ENCODE measurements around the gene XXYLT1.

Gene XXYLT1

DNA sequence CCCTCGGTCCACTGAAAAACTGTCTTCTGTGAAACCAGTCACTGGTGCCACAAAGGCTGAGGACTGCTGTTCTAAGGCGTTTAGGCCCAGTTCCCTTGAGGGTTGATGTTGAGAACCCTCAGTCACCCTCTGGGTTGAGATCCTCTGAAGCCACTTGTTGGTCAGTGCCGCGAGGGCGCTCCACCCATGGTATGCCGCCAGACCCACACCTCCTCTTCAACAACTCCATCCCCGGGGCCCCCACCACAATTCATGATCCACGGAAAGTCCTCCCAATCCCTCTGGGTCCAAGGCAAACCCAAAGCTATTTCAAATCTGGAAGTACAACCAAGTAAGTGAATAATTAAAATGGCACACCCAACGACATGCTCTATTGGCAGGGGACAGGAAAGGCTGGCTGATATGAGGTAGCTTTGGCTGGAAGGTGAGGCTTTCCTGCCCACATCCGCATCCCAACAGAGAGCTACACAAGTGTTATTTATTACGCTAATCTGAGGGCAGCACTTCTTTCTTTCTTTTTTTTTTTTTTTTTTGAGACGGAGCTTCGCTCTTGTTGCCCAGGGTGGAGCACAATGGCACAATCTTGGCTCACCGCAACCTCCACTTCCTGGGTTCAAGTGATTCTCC, 58.1 kb downstream of the XXYLT1 start:
- Histone ChIP-seq H3K27ac (ENCODE audit: low read length) (no peak overlapping the region), H3K36me3 (ENCODE audit: control insufficient read depth in 2 of 2, insufficient read depth in 2 of 2, low read length in 2 of 2) (no peaks in the 10 kb centered on the region)

GRCh38 chr3:195212033-195212748, 58.8 kb downstream of the XXYLT1 start:
- Histone ChIP-seq H3K9me3 (ENCODE audit: control insufficient read depth in 2 of 2, low read length in 2 of 2) (no peaks in the 10 kb centered on the region), H3K27me3 (ENCODE audit: control insufficient read depth in 1 of 2, insufficient read depth in 2 of 2, low read length in 2 of 2) (no peaks in the 10 kb centered on the region), H3K27ac (ENCODE audit: low read length) (no peak overlapping the region), H3K9ac (ENCODE audit: low read length in 2 of 2) (no peak overlapping the region), H3K4me3 (ENCODE audit: low read length in 2 of 2) (no peak overlapping the region), H3K36me3 (ENCODE audit: control insufficient read depth in 2 of 2, insufficient read depth in 2 of 2, low read length in 2 of 2) (no peaks in the 10 kb centered on the region), H3K4me1 (ENCODE audit: control insufficient read depth, insufficient read depth, low read length) (peaks cover 31% of the 10 kb centered on the region)

More for the DNA sequence above, 58.1 kb downstream of the XXYLT1 start:
- Histone ChIP-seq H3K27me3 (ENCODE audit: control insufficient read depth in 1 of 2, insufficient read depth in 2 of 2, low read length in 2 of 2) (no peaks in the 10 kb centered on the region), H3K4me1 (ENCODE audit: control insufficient read depth, insufficient read depth, low read length) (peaks cover 26% of the 10 kb centered on the region), H3K4me3 (ENCODE audit: low read length in 2 of 2) (no peak overlapping the region), H3K9ac (ENCODE audit: low read length in 2 of 2) (no peak overlapping the region), H3K9me3 (ENCODE audit: control insufficient read depth in 2 of 2, low read length in 2 of 2) (no peaks in the 10 kb centered on the region)

DNA sequence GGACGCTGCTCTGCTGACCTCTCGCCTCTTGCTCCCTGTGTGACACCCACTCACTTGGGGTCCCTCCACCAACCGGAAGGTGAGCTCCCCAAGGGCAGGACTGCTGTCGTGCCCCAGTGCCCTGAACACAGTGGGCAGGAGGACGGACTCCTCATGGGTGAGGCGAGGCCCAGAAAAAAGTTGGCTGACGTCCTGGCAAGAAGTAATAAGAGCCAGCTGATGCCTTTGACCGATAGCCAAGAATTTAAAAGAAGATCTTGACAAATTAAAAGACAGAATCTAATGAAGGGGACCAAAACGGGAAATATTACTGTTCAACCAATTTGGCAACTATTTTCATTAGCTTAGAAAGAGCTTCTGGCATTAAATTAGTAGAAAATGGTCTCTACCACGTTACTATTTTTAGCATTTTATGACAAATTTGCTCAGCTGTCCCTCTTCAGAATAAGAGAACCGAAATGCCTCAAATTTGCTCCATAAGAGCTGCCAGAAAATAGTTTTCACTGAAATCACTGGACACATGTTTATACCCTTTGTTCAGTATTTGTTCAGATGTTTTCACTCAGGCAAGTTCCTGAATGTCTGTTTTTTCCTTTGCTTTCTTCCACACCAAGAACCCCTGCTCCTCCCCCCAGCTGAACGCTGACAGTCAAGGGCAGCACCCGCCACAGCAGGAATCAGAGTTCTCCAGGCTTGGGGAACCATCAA, 60.5 kb downstream of the XXYLT1 start:
- peaks cover 38% of the 10 kb centered on the region for H3K4me1 ChIP-seq (ENCODE audit: control insufficient read depth, insufficient read depth, low read length)
- peak overlapping the region; percentile 10 to 63 for H3K4me3 ChIP-seq (ENCODE audit: low read length in 2 of 2)
- H3K27me3 ChIP-seq (ENCODE audit: control insufficient read depth in 1 of 2, insufficient read depth in 2 of 2, low read length in 2 of 2), result no peaks in the 10 kb centered on the region
- peak overlapping the region; percentile 84 for H3K27ac ChIP-seq (ENCODE audit: low read length)
- H3K9ac ChIP-seq (ENCODE audit: low read length in 2 of 2), result peak overlapping the region; percentile 51 to 58
- no peaks in the 10 kb centered on the region for H3K9me3 ChIP-seq (ENCODE audit: control insufficient read depth in 2 of 2, low read length in 2 of 2)
- no peaks in the 10 kb centered on the region for H3K36me3 ChIP-seq (ENCODE audit: control insufficient read depth in 2 of 2, insufficient read depth in 2 of 2, low read length in 2 of 2)

GRCh38 chr3:195209847-195210265, 61.1 kb downstream of the XXYLT1 start:
- Histone ChIP-seq H3K9me3 (ENCODE audit: control insufficient read depth in 2 of 2, low read length in 2 of 2) (no peaks in the 10 kb centered on the region), H3K36me3 (ENCODE audit: control insufficient read depth in 2 of 2, insufficient read depth in 2 of 2, low read length in 2 of 2) (no peaks in the 10 kb centered on the region), H3K4me3 (ENCODE audit: low read length in 2 of 2) (peak overlapping the region; percentile 10 to 63), H3K9ac (ENCODE audit: low read length in 2 of 2) (peak overlapping the region; percentile 58 to 68), H3K4me1 (ENCODE audit: control insufficient read depth, insufficient read depth, low read length) (peaks cover 41% of the 10 kb centered on the region), H3K27me3 (ENCODE audit: control insufficient read depth in 1 of 2, insufficient read depth in 2 of 2, low read length in 2 of 2) (no peaks in the 10 kb centered on the region), H3K27ac (ENCODE audit: low read length) (peak overlapping the region; percentile 84)

DNA sequence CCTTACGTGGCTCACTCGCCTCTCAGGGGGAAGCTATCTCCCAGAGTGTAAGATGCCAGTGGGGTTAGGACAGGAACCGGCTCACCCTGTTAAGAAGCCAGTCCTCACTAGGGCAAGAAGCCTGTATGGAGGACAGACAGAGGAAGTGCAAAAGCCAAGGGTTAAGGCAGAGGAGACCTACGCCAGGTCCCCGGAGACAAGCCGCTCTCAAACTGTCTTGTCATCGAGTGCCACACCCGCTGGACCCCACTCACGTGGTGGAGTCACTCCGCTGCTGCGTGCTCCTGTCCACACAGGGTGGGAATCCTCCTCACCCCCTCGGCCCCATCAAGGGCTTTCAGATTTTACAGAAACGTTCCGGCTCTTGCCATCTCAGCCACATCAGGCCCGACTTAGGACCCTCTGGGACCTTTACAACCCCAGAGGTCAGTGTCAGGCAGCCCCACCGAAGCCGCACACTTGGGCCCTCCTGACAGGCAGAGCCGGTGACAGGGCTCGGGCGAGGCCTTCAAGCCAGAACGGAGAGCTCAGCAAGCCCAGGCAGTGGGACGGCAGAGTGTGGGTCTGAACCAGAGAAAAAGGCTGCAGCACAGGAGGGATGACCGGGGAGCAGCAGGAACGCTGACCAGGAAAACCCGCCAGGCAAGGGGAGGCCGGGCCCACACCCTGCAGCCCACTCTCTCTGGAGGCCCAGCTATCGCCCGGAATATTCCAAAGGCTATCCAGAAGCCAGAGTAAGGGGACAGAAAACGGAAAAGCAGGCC, 61.7 kb downstream of the XXYLT1 start:
- no peaks in the 10 kb centered on the region for H3K36me3 ChIP-seq (ENCODE audit: control insufficient read depth in 2 of 2, insufficient read depth in 2 of 2, low read length in 2 of 2)
- H3K4me3 ChIP-seq (ENCODE audit: low read length in 2 of 2), result peak overlapping the region; percentile 10 to 63
- H3K9ac ChIP-seq (ENCODE audit: low read length in 2 of 2), result peak overlapping the region; percentile 58 to 68
- peak overlapping the region; percentile 84 for H3K27ac ChIP-seq (ENCODE audit: low read length)
- peaks cover 47% of the 10 kb centered on the region for H3K4me1 ChIP-seq (ENCODE audit: control insufficient read depth, insufficient read depth, low read length)
- no peaks in the 10 kb centered on the region for H3K27me3 ChIP-seq (ENCODE audit: control insufficient read depth in 1 of 2, insufficient read depth in 2 of 2, low read length in 2 of 2)
- H3K9me3 ChIP-seq (ENCODE audit: control insufficient read depth in 2 of 2, low read length in 2 of 2), result no peaks in the 10 kb centered on the region

GRCh38 chr3:195208631-195209030, 62.3 kb downstream of the XXYLT1 start:
- Histone ChIP-seq H3K4me1 (ENCODE audit: control insufficient read depth, insufficient read depth, low read length) (peaks cover 51% of the 10 kb centered on the region), H3K9ac (ENCODE audit: low read length in 2 of 2) (peak overlapping the region; percentile 58 to 68), H3K9me3 (ENCODE audit: control insufficient read depth in 2 of 2, low read length in 2 of 2) (no peaks in the 10 kb centered on the region), H3K36me3 (ENCODE audit: control insufficient read depth in 2 of 2, insufficient read depth in 2 of 2, low read length in 2 of 2) (no peaks in the 10 kb centered on the region), H3K27me3 (ENCODE audit: control insufficient read depth in 1 of 2, insufficient read depth in 2 of 2, low read length in 2 of 2) (no peaks in the 10 kb centered on the region), H3K27ac (ENCODE audit: low read length) (peak overlapping the region; percentile 84), H3K4me3 (ENCODE audit: low read length in 2 of 2) (peak overlapping the region in 1 of 2 donors; percentile 63)

GRCh38 chr3:195208183-195208582, 62.8 kb downstream of the XXYLT1 start:
- Histone ChIP-seq H3K9ac (ENCODE audit: low read length in 2 of 2) (no peak overlapping the region), H3K27ac (ENCODE audit: low read length) (no peak overlapping the region), H3K36me3 (ENCODE audit: control insufficient read depth in 2 of 2, insufficient read depth in 2 of 2, low read length in 2 of 2) (no peaks in the 10 kb centered on the region), H3K9me3 (ENCODE audit: control insufficient read depth in 2 of 2, low read length in 2 of 2) (no peaks in the 10 kb centered on the region), H3K4me1 (ENCODE audit: control insufficient read depth, insufficient read depth, low read length) (peaks cover 52% of the 10 kb centered on the region), H3K27me3 (ENCODE audit: control insufficient read depth in 1 of 2, insufficient read depth in 2 of 2, low read length in 2 of 2) (no peaks in the 10 kb centered on the region), H3K4me3 (ENCODE audit: low read length in 2 of 2) (no peak overlapping the region)

- Histone ChIP-seq H3K4me1 (ENCODE audit: control insufficient read depth, insufficient read depth, low read length) (peaks cover 52% of the 10 kb centered on the region), H3K27ac (ENCODE audit: low read length) (no peak overlapping the region), H3K9me3 (ENCODE audit: control insufficient read depth in 2 of 2, low read length in 2 of 2) (no peaks in the 10 kb centered on the region)
These were observed 63.2 kb downstream of the XXYLT1 start for GRCh38 chr3:195207731-195208130.

DNA sequence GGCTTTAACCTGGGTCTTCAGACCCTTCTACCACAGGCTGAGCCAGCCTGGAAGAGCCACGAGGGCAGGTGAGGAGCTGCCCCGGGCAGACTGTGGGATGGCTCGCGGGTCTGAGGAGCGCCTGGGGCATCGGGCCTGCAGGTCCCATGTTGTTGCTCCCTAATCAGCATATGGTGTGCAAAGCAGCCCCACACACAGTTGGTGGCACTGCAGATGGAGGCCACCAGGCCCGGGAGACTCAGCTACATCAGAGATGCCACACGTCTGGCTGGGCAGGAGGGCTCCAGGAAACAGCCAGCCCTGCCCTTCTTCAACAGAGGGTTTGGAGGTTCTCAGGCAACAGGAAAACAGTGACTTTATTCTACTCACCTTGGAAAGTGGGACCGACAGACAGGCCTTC, 63.9 kb downstream of the XXYLT1 start:
- Histone ChIP-seq H3K36me3 (ENCODE audit: control insufficient read depth in 2 of 2, insufficient read depth in 2 of 2, low read length in 2 of 2) (no peaks in the 10 kb centered on the region), H3K27me3 (ENCODE audit: control insufficient read depth in 1 of 2, insufficient read depth in 2 of 2, low read length in 2 of 2) (no peaks in the 10 kb centered on the region), H3K27ac (ENCODE audit: low read length) (no peak overlapping the region), H3K9me3 (ENCODE audit: control insufficient read depth in 2 of 2, low read length in 2 of 2) (no peaks in the 10 kb centered on the region), H3K9ac (ENCODE audit: low read length in 2 of 2) (no peak overlapping the region), H3K4me1 (ENCODE audit: control insufficient read depth, insufficient read depth, low read length) (peaks cover 52% of the 10 kb centered on the region), H3K4me3 (ENCODE audit: low read length in 2 of 2) (no peak overlapping the region)

More at GRCh38 chr3:195207731-195208130, 63.2 kb downstream of the XXYLT1 start:
- Histone ChIP-seq H3K36me3 (ENCODE audit: control insufficient read depth in 2 of 2, insufficient read depth in 2 of 2, low read length in 2 of 2) (no peaks in the 10 kb centered on the region), H3K4me3 (ENCODE audit: low read length in 2 of 2) (no peak overlapping the region), H3K27me3 (ENCODE audit: control insufficient read depth in 1 of 2, insufficient read depth in 2 of 2, low read length in 2 of 2) (no peaks in the 10 kb centered on the region), H3K9ac (ENCODE audit: low read length in 2 of 2) (no peak overlapping the region)

DNA sequence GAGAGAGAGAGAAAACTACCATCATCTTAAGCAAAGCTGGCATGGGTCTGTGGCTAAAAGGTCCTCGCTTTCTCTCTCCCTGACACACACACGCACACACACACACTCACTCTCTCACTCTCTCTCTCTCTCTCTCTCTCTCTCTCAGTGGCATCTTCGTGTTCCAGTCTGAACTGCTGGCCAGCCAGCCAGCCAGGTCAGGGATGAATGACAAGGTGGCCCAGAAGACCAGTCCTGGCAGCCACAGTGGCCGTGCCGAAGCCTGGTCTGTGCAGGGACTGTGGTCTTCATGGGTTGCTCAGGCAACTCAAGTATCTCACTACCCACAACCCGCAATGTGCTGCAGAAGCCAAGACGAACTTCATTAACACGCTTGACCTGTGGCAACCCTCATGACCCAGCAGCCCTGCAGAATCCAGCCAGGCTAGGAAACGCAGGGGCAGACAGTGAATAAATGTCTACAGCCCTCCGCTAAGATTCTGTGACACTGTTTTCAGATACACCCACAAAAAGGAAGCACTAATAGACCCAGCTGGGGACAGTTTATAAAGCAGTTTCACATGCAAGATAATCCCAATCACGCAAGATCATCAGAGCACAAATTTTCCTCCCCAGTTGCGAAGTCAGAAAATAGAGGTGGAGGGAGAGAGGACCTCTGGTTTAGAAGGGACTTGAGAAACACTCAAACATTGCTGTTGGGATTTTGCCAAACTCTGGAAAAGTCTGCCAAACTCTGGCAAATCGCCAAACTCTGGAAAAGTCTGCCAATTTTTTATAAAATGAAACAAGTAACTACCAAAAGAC, 66.4 kb downstream of the XXYLT1 start:
- no peaks in the 10 kb centered on the region for H3K27me3 ChIP-seq (ENCODE audit: control insufficient read depth in 1 of 2, insufficient read depth in 2 of 2, low read length in 2 of 2)
- H3K36me3 ChIP-seq (ENCODE audit: control insufficient read depth in 2 of 2, insufficient read depth in 2 of 2, low read length in 2 of 2), result no peaks in the 10 kb centered on the region
- H3K4me3 ChIP-seq (ENCODE audit: low read length in 2 of 2), result peak overlapping the region; percentile 27 to 54
- no peaks in the 10 kb centered on the region for H3K9me3 ChIP-seq (ENCODE audit: control insufficient read depth in 2 of 2, low read length in 2 of 2)
- H3K27ac ChIP-seq (ENCODE audit: low read length), result peak overlapping the region; percentile 18
- peaks cover 43% of the 10 kb centered on the region for H3K4me1 ChIP-seq (ENCODE audit: control insufficient read depth, insufficient read depth, low read length)
- H3K9ac ChIP-seq (ENCODE audit: low read length in 2 of 2), result no peak overlapping the region

Measured in stomach smooth muscle (tissue), 2 donors.